GM23248 (cell line): Measurements from ENCODE around the gene RAB44. TPM values are rescaled to one million over a fixed set of nuclear protein-coding genes. Genes with fewer than 3 reads are reported as not detected.

Experiments
- DNase-seq: peaks from one replicate; pipeline ENCODE4 v3.0.0-alpha.2; 2015
- H2AFZ ChIP-seq: fragments of 200-600 bp; sonication (generic); 2 replicates; pipeline ENCODE4 v1.6.1; 2016; ENCODE audit warnings: antibody characterized with exemption
- H3F3A ChIP-seq: fragments of 200-600 bp; sonication (generic); 2 replicates; pipeline ENCODE4 v1.6.1; 2016; ENCODE audit warnings: mild to moderate bottlenecking, antibody characterized with exemption, mixed run types; ENCODE audit not compliant: insufficient read depth
- H3K27ac ChIP-seq: fragments of 200-600 bp; sonication (generic); 2 replicates; pipeline ENCODE4 v1.5.1; 2016; ENCODE audit warnings: mild to moderate bottlenecking
- H3K27me3 ChIP-seq: fragments of 200-600 bp; sonication (generic); replicated peaks from 2 replicates; pipeline ENCODE4 v1.6.1; 2016; ENCODE audit warnings: mild to moderate bottlenecking; ENCODE audit not compliant: insufficient read depth
- H3K36me3 ChIP-seq: fragments of 200-600 bp; sonication (generic); 2 replicates; pipeline ENCODE4 v1.6.1; 2016; ENCODE audit warnings: low read depth, mild to moderate bottlenecking
- H3K4me1 ChIP-seq: fragments of 200-600 bp; sonication (generic); 2 replicates; pipeline ENCODE4 v1.6.1; 2016; ENCODE audit warnings: mild to moderate bottlenecking; ENCODE audit not compliant: insufficient read depth
- H3K4me2 ChIP-seq: fragments of 200-600 bp; sonication (generic); one replicate; pipeline ENCODE4 v1.6.1; 2016; ENCODE audit warnings: mild to moderate bottlenecking; ENCODE audit not compliant: unreplicated experiment
- H3K4me3 ChIP-seq: fragments of 200-600 bp; sonication (generic); 2 replicates; pipeline ENCODE4 v1.5.1; 2016; ENCODE audit warnings: mild to moderate bottlenecking
- H3K79me2 ChIP-seq: fragments of 200-600 bp; sonication (generic); 2 replicates; pipeline ENCODE4 v1.6.1; 2016; ENCODE audit warnings: mild to moderate bottlenecking; ENCODE audit not compliant: insufficient read depth
- H3K9ac ChIP-seq: fragments of 200-600 bp; sonication (generic); 2 replicates; pipeline ENCODE4 v1.6.1; 2016; ENCODE audit warnings: mild to moderate bottlenecking
- H3K9me2 ChIP-seq: fragments of 200-600 bp; sonication (generic); 2 replicates; pipeline ENCODE4 v1.6.1; 2016; ENCODE audit warnings: mixed run types, mild to moderate bottlenecking, moderate library complexity; ENCODE audit not compliant: insufficient read depth
- H3K9me3 ChIP-seq: fragments of 200-600 bp; sonication (generic); one replicate; pipeline ENCODE4 v1.6.1; 2017; ENCODE audit warnings: low read depth
- H4K20me1 ChIP-seq: fragments of 200-600 bp; sonication (generic); 2 replicates; pipeline ENCODE4 v1.6.0; 2016; ENCODE audit not compliant: insufficient read depth
- EZH2 ChIP-seq: fragments of 200-600 bp; sonication (generic); IDR thresholded peaks from 2 replicates; pipeline ENCODE4 v1.6.1; 2018; ENCODE audit warnings: antibody characterized with exemption, mild to moderate bottlenecking; ENCODE audit not compliant: insufficient read depth, poor library complexity, severe bottlenecking
- EZH2phosphoT487 ChIP-seq: fragments of 200-600 bp; sonication (generic); IDR thresholded peaks from 2 replicates; pipeline ENCODE4 v1.6.1; 2018; ENCODE audit warnings: antibody characterized with exemption, moderate library complexity, mild to moderate bottlenecking, low read depth; ENCODE audit not compliant: insufficient read depth
- WGBS, 2 experiments: methylation state at CpG; one replicate each; pipeline ENCODE4 v1.1.6; 2015 to 2017; ENCODE audit warnings: low lambda C conversion rate in 2 of 2, low coverage in 1 of 2; ENCODE audit errors: missing lambda C conversion rate in 2 of 2; 5-methylcytosine and 5-hydroxymethylcytosine counted together
- in situ Hi-C: fragments of 300-500 bp; cut with MboI; formaldehyde crosslinking; loops from 2 replicates; pipeline ENCODE4 v1.15.0; 2020
- polyA plus RNA-seq: library from polyadenylated mRNA; unstranded; fragments of >200 nt; fragmentation: Nextera tagmentation; extraction: Ambion mirVana; gene quantifications from 2 replicates; pipeline ENCODE4 v1.2.1, GENCODE V29; 2016
- total RNA-seq: library from RNA; depleted of rRNA; stranded (reverse); fragments of >200 nt; shearing (Covaris generic); gene quantifications from 2 replicates; pipeline ENCODE4 v1.2.3, GENCODE V29; 2014

Gene RAB44
- total and polyA plus RNA-seq, 2 experiments from 2014 or later, result not detected

GRCh38 chr6:36666287-36666686, 31.3 kb upstream of the RAB44 start:
- H3K79me2 ChIP-seq, result no peaks in the 10 kb centered on the region
- H4K20me1 ChIP-seq, result no peaks in the 10 kb centered on the region
- H3K27ac ChIP-seq, result peak overlapping the region; percentile 82
- no peak overlapping the region for H3K4me3 ChIP-seq
- no peaks in the 10 kb centered on the region for H3K27me3 ChIP-seq
- 96 to 100% methylated on average over 2 of the region's 2 CpGs for WGBS, 2 experiments
- no peaks in the 10 kb centered on the region for H3K36me3 ChIP-seq
- peak overlapping the region; percentile 36 for H3K4me2 ChIP-seq
- in situ Hi-C loops, result no loop called here
- no peaks in the 10 kb centered on the region for H3K9me3 ChIP-seq
- no peak overlapping the region for H2AFZ ChIP-seq
- peaks cover 6% of the 10 kb centered on the region; the same call in 1 of the 2 replicates for H3F3A ChIP-seq
- TF ChIP-seq EZH2 (no peak), EZH2phosphoT487 (no peak)
- H3K9ac ChIP-seq, result peak overlapping the region; percentile 57
- peaks cover 16% of the 10 kb centered on the region for H3K4me1 ChIP-seq
- no peak for DNase-seq
- no peaks in the 10 kb centered on the region for H3K9me2 ChIP-seq

GRCh38 chr6:36666826-36667591, 30.6 kb upstream of the RAB44 start:
- TF ChIP-seq EZH2phosphoT487, result no peak
- no peak for TF ChIP-seq EZH2
- WGBS, 2 experiments, result 8 to 12% methylated on average over 9 of the region's 9 CpGs

GRCh38 chr6:36668591-36668990, 29.0 kb upstream of the RAB44 start:
- TF ChIP-seq EZH2 (no peak), EZH2phosphoT487 (no peak)
- peaks cover 6% of the 10 kb centered on the region; the same call in 1 of the 2 replicates for H3F3A ChIP-seq
- no peaks in the 10 kb centered on the region for H3K36me3 ChIP-seq
- no peaks in the 10 kb centered on the region for H3K27me3 ChIP-seq
- no peaks in the 10 kb centered on the region for H3K79me2 ChIP-seq
- WGBS, 2 experiments, result 83 to 86% methylated on average over 7 of the region's 7 CpGs
- H3K4me3 ChIP-seq, result no peak overlapping the region
- in situ Hi-C loops, result no loop called here
- no peaks in the 10 kb centered on the region for H3K9me2 ChIP-seq
- no peak overlapping the region for H2AFZ ChIP-seq
- no peak overlapping the region for H3K4me2 ChIP-seq
- H3K9me3 ChIP-seq, result no peaks in the 10 kb centered on the region
- peaks cover 16% of the 10 kb centered on the region for H3K4me1 ChIP-seq
- DNase-seq, result no peak
- H3K9ac ChIP-seq, result no peak overlapping the region
- no peaks in the 10 kb centered on the region for H4K20me1 ChIP-seq
- H3K27ac ChIP-seq, result no peak overlapping the region

More at GRCh38 chr6:36666826-36667591, 30.6 kb upstream of the RAB44 start:
- in situ Hi-C loops, result no loop called here
- no peaks in the 10 kb centered on the region for H3K27me3 ChIP-seq
- peak overlapping the region; percentile 68 for H3K9ac ChIP-seq
- H3K9me3 ChIP-seq, result no peaks in the 10 kb centered on the region
- peak overlapping the region; percentile 46 for H2AFZ ChIP-seq
- DNase-seq, result peak; percentile 97
- peak overlapping the region; percentile 82 for H3K27ac ChIP-seq
- peaks cover 6% of the 10 kb centered on the region; the same call in 1 of the 2 replicates for H3F3A ChIP-seq
- H3K4me2 ChIP-seq, result peak overlapping the region; percentile 36
- no peaks in the 10 kb centered on the region for H4K20me1 ChIP-seq
- no peak overlapping the region for H3K4me3 ChIP-seq
- no peaks in the 10 kb centered on the region for H3K9me2 ChIP-seq
- H3K4me1 ChIP-seq, result peaks cover 16% of the 10 kb centered on the region
- no peaks in the 10 kb centered on the region for H3K36me3 ChIP-seq
- no peaks in the 10 kb centered on the region for H3K79me2 ChIP-seq

GRCh38 chr6:36669002-36669401, 28.6 kb upstream of the RAB44 start:
- Histone ChIP-seq H4K20me1 (no peaks in the 10 kb centered on the region), H3K9me3 (no peaks in the 10 kb centered on the region), H3F3A (peaks cover 6% of the 10 kb centered on the region; the same call in 1 of the 2 replicates), H3K9ac (no peak overlapping the region), H3K4me1 (peaks cover 16% of the 10 kb centered on the region), H3K27me3 (no peaks in the 10 kb centered on the region), H3K79me2 (no peaks in the 10 kb centered on the region), H3K9me2 (no peaks in the 10 kb centered on the region), H3K4me3 (no peak overlapping the region), H3K27ac (no peak overlapping the region), H3K4me2 (no peak overlapping the region), H3K36me3 (no peaks in the 10 kb centered on the region), H2AFZ (no peak overlapping the region)
- in situ Hi-C loops, result no loop called here
- TF ChIP-seq EZH2, result no peak
- no peak for TF ChIP-seq EZH2phosphoT487
- no peak for DNase-seq
- 87 to 89% methylated on average over 6 of the region's 6 CpGs for WGBS, 2 experiments
